Endometrial microvascular endothelial cells (primary cell): ENCODE results near the gene ELOF1. TPM values are rescaled to one million over a fixed set of nuclear protein-coding genes. Genes with fewer than 3 reads are reported as not detected.

Experiments used
- total RNA-seq: library from RNA; depleted of rRNA; stranded (reverse); fragments of >200 nt; gene quantifications from one replicate; pipeline ENCODE4 v1.2.3, GENCODE V29; 2015; ENCODE audit errors: inconsistent ontology term

The ELOF1 gene
- total RNA-seq, 1 donor from 2014 or later: 35.2 TPM

Other genes with a start within 250 kb of the ELOF1 start
- 47.8 TPM for gene RAB3D, start 219.6 kb downstream of the ELOF1 start, total RNA-seq
- gene TMEM205, start 213.0 kb downstream of the ELOF1 start, total RNA-seq: 227 TPM
- gene CCDC159, start 212.7 kb downstream of the ELOF1 start, total RNA-seq: 34.7 TPM
- gene PLPPR2, start 203.8 kb downstream of the ELOF1 start, total RNA-seq: 17.7 TPM
- 1.9 TPM for gene SWSAP1, start 184.6 kb downstream of the ELOF1 start, total RNA-seq
- gene EPOR, start 174.9 kb downstream of the ELOF1 start, total RNA-seq: 6.4 TPM
- not detected for gene RGL3, start 139.9 kb downstream of the ELOF1 start, total RNA-seq
- not detected for gene ODAD3, start 124.1 kb downstream of the ELOF1 start, total RNA-seq
- gene PRKCSH, start 123.6 kb downstream of the ELOF1 start, total RNA-seq: 261 TPM
- gene ELAVL3, start 78.2 kb downstream of the ELOF1 start, total RNA-seq: 7.3 TPM
- gene ZNF653, start 53.4 kb downstream of the ELOF1 start, total RNA-seq: 4.6 TPM
- 53.1 TPM for gene ECSIT, start 30.1 kb downstream of the ELOF1 start, total RNA-seq
- gene CNN1, start 20.4 kb downstream of the ELOF1 start, total RNA-seq: 0.46 TPM
- not detected for gene ACP5, start 18.4 kb upstream of the ELOF1 start, total RNA-seq
- gene ZNF627, start 38.3 kb upstream of the ELOF1 start, total RNA-seq: 8.2 TPM
- 4.9 TPM for gene ZNF823, start 179.7 kb upstream of the ELOF1 start, total RNA-seq
- 1.3 TPM for gene ZNF441, start 207.8 kb upstream of the ELOF1 start, total RNA-seq
- 0.09 TPM for gene ZNF491, start 239.3 kb upstream of the ELOF1 start, total RNA-seq